Type B pancreatic cell (in vitro differentiated cells): ENCODE results near the gene HS3ST3A1. TPM values are rescaled to one million over a fixed set of nuclear protein-coding genes. Genes with fewer than 3 reads are reported as not detected.

ENCODE experiments used
- DNase-seq: peaks from one replicate; pipeline ENCODE4 v3.0.0; 2021; ENCODE audit warnings: mixed read lengths; ENCODE audit not compliant: unreplicated experiment; ENCODE audit errors: extremely low spot score
- H3K27ac Mint-ChIP-seq: 2 replicates; pipeline ENCODE4 v1.8.0; 2021; ENCODE audit warnings: mild to moderate bottlenecking, mixed read lengths
- H3K27me3 Mint-ChIP-seq: 2 replicates; pipeline ENCODE4 v1.8.0; 2021; ENCODE audit warnings: mixed read lengths
- H3K36me3 Mint-ChIP-seq: 2 replicates; pipeline ENCODE4 v1.8.0; 2021; ENCODE audit warnings: mixed read lengths
- H3K4me1 Mint-ChIP-seq: one replicate; pipeline ENCODE4 v1.8.0; 2021; ENCODE audit warnings: mixed read lengths; ENCODE audit not compliant: unreplicated experiment
- H3K4me3 Mint-ChIP-seq: 2 replicates; pipeline ENCODE4 v1.8.0; 2021; ENCODE audit warnings: mild to moderate bottlenecking, mixed read lengths
- H3K9me3 Mint-ChIP-seq: 2 replicates; pipeline ENCODE4 v1.8.0; 2021; ENCODE audit warnings: mixed read lengths
- total RNA-seq: library from RNA; stranded (reverse); gene quantifications from 2 replicates; pipeline ENCODE4 v1.2.1, GENCODE V29; 2021; ENCODE audit warnings: low replicate concordance
- TF ChIP-seq, protein P1 (sequence below): fragments of 200-600 bp; sonication (generic); conservative IDR thresholded peaks from 2 replicates; pipeline ENCODE4 v1.5.0; 2021; ENCODE audit warnings: antibody characterized with exemption, mild to moderate bottlenecking

Gene HS3ST3A1
- total RNA-seq, 1 donor from 2014 or later: 7.6 TPM

DNA sequence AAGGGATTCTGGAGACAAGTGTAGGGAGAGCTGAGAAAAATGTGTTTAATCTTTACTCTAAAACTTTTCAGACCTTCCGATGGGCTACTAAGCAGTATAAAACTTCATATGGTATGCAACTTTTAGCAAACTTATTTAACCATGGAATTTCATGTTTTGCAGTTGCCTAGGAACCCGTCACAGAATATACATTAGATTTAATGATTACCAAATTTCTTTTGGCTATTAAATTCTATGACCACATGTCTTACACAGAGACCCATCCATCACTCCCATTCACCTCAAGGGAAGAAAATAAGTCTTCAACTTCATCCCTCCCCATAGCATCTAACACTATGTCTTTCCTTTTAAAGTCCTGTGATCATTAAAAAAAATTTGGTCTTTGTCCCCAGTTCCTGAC lies 54.9 kb downstream of the HS3ST3A1 start:
- H3K4me1 Mint-ChIP-seq: peaks cover 14% of the 10 kb centered on the region
- DNase-seq: no peak
- no peak overlapping the region for H3K4me3 Mint-ChIP-seq
- peaks cover 5% of the 10 kb centered on the region for H3K9me3 Mint-ChIP-seq
- no peak overlapping the region for H3K27ac Mint-ChIP-seq
- no peaks in the 10 kb centered on the region for H3K27me3 Mint-ChIP-seq
- H3K36me3 Mint-ChIP-seq: peaks cover 15% of the 10 kb centered on the region
- TF ChIP-seq, protein P1, sequence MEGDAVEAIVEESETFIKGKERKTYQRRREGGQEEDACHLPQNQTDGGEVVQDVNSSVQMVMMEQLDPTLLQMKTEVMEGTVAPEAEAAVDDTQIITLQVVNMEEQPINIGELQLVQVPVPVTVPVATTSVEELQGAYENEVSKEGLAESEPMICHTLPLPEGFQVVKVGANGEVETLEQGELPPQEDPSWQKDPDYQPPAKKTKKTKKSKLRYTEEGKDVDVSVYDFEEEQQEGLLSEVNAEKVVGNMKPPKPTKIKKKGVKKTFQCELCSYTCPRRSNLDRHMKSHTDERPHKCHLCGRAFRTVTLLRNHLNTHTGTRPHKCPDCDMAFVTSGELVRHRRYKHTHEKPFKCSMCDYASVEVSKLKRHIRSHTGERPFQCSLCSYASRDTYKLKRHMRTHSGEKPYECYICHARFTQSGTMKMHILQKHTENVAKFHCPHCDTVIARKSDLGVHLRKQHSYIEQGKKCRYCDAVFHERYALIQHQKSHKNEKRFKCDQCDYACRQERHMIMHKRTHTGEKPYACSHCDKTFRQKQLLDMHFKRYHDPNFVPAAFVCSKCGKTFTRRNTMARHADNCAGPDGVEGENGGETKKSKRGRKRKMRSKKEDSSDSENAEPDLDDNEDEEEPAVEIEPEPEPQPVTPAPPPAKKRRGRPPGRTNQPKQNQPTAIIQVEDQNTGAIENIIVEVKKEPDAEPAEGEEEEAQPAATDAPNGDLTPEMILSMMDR: no peak

DNA sequence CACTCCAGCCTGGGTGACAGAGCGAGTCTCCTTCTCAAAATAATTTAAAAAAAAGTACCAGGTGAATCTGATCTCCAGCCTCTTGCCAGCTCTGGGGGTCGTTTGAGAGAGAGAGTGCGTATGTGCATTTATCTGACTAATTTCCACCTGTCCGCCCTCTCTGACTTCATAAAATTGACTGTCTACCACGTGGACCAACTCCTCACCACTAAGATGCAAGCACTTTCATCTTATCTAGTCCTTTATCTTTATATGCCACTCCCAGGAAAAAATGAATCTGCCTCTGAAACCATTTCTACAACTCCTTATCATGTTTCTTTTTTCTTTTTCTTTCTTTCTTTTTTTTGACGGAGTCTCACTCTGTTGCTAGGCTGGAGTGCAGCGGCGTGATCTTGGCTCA lies 55.8 kb downstream of the HS3ST3A1 start:
- Mint-ChIP-seq H3K27me3 (no peaks in the 10 kb centered on the region), H3K9me3 (peaks cover 5% of the 10 kb centered on the region)

DNA sequence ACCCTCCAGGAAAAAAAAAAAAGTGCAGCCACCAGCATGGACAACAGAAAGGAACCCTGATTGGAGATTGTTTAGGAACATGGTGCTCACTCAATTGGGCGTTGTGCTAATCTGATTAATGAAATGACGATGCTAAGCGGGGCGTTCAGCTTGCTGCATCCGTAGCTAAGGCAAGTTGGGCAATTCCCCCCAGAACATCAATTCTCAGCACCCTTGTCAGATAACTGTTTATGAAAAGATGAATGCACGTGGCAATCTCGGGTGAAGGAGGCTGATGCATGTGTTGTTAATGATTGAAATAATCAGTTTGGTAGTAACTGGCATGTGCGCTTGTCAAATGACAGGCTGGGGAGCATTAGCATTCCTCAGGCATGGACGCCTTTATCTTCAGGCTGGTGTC lies 57.0 kb downstream of the HS3ST3A1 start:
- DNase-seq: no peak
- no peaks in the 10 kb centered on the region for H3K9me3 Mint-ChIP-seq
- H3K4me3 Mint-ChIP-seq: no peak overlapping the region
- TF ChIP-seq, protein P1: no peak
- H3K27me3 Mint-ChIP-seq: no peaks in the 10 kb centered on the region
- peaks cover 5% of the 10 kb centered on the region for H3K36me3 Mint-ChIP-seq
- peaks cover 30% of the 10 kb centered on the region for H3K4me1 Mint-ChIP-seq
- peak overlapping the region; percentile 22 for H3K27ac Mint-ChIP-seq

More for the DNA sequence above, 55.8 kb downstream of the HS3ST3A1 start:
- no peak overlapping the region for H3K4me3 Mint-ChIP-seq
- no peak for DNase-seq
- H3K27ac Mint-ChIP-seq: no peak overlapping the region
- TF ChIP-seq, protein P1: no peak
- H3K4me1 Mint-ChIP-seq: peaks cover 21% of the 10 kb centered on the region
- peaks cover 11% of the 10 kb centered on the region for H3K36me3 Mint-ChIP-seq

DNA sequence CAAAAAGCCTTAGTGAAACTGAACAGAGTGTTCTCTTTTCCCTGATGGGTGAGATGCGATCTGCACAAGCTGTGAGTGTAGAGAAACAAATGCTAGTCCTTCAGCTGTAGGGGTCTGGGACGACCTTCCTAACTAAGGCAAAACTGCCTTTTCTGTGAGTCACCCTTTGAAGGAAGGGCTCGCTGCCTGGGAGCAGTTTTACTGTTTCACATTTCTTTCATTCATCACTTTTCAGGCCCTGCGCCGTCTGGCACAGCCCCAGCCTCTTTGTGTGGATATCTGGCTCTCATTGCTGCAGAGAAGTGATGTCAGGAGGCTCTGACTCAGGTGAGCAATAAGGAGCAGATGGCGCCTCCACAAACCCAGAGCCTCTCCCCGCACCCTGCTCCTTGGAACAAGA lies 57.4 kb downstream of the HS3ST3A1 start:
- no peak for DNase-seq
- no peaks in the 10 kb centered on the region for H3K27me3 Mint-ChIP-seq
- peaks cover 30% of the 10 kb centered on the region for H3K4me1 Mint-ChIP-seq
- peaks cover under 1% of the 10 kb centered on the region for H3K36me3 Mint-ChIP-seq
- H3K27ac Mint-ChIP-seq: peak overlapping the region; percentile 22
- H3K9me3 Mint-ChIP-seq: no peaks in the 10 kb centered on the region
- TF ChIP-seq, protein P1: no peak
- H3K4me3 Mint-ChIP-seq: peak overlapping the region; percentile 2

DNA sequence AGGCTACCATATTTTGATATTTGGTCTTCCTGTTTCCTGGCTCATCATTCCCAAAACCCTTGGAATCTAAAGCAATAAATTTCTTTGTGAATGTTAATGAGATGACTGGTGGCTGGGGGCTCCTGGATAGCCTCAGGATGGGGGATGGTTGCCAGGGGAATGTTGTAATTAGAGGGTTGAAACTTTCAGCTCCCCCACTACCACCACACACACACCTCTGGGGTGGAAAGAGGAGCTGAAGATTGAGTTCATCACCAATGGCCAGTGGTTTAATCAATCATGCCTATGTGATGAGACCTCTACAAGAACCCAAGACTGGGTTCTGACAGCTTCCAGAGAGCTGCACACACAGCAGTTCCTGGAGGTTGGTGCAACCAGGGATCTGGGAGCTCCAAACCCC lies 59.1 kb downstream of the HS3ST3A1 start:
- Mint-ChIP-seq H3K4me3 (no peak overlapping the region), H3K9me3 (no peaks in the 10 kb centered on the region), H3K27ac (no peak overlapping the region), H3K27me3 (no peaks in the 10 kb centered on the region), H3K4me1 (peaks cover 30% of the 10 kb centered on the region), H3K36me3 (peaks cover 4% of the 10 kb centered on the region)
- TF ChIP-seq, protein P1: no peak
- DNase-seq: no peak

DNA sequence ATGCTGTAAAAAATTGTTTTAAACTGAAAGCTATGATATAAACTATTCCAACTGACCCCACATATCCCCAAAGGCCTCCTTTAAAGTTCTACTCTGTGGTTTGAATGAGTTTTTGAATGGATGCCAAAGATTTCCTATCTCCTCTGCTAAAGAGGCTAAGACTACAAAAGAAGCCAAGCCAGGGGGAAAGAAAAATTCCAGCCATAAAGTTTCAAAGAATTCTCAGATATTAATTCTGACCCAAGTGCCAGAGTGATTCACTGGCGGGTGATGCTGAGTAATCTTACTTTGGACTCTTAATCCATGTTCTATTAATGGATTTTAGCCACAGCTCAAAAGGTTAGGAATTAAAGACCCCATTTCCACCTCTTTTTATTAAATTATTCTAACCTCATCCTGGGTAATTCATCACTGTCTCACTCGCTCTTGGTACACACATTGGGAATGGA lies 60.7 kb downstream of the HS3ST3A1 start:
- TF ChIP-seq, protein P1: no peak
- Mint-ChIP-seq H3K36me3 (peaks cover 4% of the 10 kb centered on the region), H3K4me1 (peaks cover 38% of the 10 kb centered on the region), H3K9me3 (no peaks in the 10 kb centered on the region), H3K4me3 (peak overlapping the region; percentile 1), H3K27me3 (no peaks in the 10 kb centered on the region), H3K27ac (no peak overlapping the region)
- DNase-seq: no peak
